HG03175 (cell line): Measurements from ENCODE around the gene FRMD4A.

Experiments used
- ATAC-seq: cut with Tn5 transposase; IDR thresholded peaks from one replicate; pipeline ENCODE4 v1.9.1; 2021; ENCODE audit warnings: mild to moderate bottlenecking, moderate library complexity; ENCODE audit not compliant: unreplicated experiment

Gene FRMD4A

DNA sequence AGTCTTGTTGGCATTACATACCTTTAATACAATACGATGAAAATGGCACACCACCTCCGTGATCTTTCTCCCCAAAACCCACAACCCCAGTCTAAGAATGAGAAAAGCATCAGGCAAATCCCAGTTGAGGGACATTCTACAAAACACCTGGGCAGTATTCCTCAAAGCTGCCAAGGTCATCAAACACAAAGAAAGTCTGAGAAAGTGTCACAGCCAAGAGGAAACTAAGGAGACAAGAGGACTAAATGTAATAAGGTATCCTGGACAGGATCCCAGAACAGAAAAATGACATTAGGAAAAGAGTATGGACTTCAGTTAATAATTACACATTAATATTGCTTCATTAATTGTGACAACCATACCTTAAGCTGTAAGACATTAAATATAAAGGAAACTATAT lies 14.5 kb upstream of the FRMD4A start:
- ATAC-seq, result no peak

DNA sequence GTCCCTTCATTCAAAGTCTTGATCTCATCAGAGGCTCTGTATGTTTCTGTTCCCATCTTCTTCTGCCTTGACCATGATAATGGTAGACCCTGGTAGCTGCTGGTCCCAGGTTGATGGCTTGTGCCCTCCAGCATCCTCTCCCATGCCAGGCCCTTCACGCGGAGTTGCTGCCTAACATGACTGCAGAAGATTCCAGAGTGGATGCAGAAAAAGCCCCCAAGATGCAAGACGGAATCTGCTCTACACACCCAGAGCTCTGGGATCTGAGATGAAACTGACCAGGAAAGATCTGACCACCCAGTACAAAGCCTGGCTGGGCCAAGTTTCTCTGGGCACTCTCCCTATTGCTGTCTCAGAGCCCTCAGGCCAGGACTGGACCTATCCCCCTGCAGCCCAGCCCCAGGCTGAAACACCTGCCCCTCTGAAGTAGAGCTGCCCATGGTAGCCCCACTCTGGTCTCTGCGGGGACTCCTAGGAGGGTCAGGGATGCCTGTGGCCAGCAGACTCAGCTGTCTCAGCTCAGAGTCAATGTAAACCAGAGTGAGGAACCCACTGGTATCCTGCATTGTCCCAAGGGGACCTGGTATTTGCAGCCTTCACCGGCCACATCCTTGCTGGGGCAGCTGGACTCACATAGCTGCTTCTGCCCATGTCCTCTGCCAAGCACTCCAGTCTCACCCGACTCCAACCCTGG lies 9.5 kb upstream of the FRMD4A start:
- no peak for ATAC-seq

DNA sequence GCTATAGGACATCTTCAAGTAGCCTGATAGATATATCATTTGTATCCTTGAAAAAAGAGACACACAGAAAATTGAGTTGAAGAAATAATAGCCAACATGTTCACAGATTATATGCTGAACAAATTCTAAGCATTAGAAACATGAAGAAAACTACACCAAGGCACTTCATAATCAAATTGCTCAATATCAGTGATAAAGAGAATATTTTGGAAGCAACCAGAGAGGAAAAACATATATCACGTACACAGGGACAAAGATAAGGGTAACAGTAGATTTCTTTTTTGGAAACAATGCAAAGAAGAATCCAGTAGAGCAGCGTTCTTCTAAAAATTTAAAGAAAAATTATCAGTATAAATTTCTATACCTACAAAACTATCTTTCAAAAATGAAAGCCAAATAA lies 6.0 kb upstream of the FRMD4A start:
- ATAC-seq, result no peak

DNA sequence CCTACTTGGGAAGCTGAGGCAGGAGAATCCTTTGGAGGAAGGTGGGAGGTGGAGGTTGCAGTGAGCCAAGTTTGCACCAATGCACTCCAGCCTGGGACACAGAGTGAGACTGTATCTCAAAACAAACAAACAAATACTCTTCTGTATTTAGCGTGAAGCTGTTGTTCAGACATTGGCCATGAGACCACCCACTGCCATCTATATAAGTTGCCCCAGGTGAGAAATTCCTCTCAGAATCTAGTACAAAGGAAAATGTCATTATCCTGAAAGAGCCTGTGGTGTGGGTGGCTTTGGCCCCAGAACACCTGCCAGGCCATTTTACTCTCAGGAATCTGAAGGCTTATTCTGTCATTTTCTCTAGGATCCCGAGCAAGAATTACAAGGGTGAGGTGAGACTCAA lies 4.0 kb upstream of the FRMD4A start:
- ATAC-seq, result no peak

DNA sequence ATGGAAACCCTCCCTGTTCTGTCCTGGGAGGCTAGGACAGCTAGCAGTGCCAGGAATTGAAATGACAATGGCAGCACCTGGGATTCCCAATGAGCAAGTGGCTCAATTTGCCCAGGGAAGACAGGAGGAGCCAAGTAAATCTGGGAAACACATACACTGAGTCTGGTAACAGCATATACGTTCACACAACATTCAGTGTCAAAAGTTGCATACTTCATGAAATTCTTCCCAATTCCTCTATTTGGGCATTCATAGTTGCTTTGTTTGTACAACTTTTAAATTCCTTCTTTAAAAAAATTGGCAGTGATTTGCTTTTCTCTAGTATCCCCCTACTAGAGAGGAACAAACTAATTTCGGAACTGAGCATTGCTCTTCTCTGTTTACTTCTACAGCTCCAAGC lies 2.9 kb upstream of the FRMD4A start:
- no peak for ATAC-seq

DNA sequence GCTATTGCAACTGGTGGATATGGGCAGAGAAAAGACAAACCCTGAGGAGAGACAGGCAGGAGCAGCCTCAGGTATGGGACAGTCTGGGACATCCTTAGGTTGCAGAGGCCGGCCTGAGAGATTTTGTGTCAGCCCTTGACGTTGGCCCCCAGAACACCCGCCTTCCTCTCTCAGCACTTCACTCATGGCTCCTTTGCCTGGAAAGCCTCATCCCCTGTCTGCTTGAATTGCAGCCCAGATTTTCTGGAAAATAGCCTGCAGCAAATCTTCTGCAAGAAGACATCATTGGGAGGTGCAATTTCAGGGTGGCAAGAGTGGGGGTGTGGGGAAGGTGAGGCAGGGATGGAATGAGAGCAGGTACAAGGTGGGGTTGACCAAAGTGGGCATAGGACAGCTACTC lies 2.2 kb upstream of the FRMD4A start:
- ATAC-seq, result no peak

DNA sequence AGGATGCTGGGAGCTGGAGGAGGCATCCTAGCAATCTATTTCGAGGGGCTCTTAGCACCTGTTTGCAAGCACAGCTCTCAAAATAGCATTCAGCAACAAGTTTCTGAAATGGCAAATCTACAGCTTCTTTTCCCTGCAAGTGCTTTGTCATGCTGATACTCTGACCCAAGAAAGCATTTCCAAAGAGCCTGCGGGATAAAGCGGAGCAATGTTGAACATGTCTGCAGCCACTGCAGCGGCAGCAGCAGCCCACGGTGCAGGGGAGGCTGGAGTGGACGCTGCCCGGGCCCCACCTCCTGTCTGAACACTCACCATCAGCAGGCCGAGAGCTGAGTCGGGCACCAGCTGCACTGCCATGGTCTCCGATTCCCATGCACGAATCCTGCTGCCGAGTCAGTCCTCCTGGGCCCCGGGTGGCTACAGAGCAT lies 964 bp downstream of the FRMD4A start:
- no peak for ATAC-seq

DNA sequence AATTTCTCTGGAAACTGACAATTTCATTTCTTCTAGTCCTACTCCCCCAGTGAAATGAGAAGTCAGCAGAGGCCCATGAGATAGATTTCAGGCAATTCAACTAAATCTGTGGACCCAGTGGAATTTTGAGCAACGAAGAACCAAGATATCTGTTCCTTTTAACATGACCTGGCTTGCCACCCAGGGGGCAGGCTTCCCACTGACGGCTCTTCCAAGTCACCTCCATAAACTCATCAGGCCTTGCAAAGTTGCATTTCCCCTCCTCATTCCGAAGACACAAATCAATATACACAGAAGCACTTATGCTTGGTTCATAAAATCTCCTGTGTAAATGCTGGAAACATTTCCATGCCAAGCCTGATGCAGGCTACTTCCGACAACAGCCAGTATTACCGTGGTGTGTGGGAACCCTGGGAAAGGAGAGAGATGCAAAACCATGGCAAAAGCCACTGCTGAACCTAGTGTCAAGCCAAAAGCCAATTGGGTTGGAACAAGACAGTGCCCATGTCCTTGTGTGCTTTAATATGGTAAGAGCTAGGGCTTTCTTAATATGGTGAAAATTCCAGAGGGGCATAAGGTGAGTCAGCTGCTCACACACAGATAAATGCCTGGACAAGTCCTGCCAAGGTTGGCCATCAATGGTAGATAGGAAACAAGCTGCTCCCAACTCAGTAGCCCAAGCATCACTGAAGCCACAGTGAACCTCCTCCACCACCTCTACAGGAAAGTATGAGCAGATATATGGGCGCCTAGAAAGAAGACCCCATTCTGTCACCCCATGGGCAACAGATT lies 1.6 kb downstream of the FRMD4A start:
- ATAC-seq, result no peak

DNA sequence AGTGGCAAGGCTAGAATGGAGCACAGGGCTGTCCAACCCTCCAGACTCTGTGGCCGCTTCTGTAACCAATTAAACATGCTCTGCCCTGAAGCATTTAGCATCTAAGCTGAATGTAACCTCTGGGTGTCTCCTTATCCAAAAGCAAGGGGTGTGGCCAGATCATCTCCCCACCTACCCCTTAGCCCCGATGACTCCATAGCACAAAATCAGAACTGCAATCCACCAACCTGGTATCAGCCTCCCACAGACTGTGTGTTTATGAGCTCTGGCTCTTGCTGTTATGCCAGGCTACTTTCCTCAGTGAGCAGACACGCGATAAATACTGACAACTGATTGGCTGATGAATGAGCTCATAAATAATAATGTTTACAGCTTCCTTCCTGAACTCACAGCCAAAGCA lies 3.2 kb downstream of the FRMD4A start:
- no peak for ATAC-seq

DNA sequence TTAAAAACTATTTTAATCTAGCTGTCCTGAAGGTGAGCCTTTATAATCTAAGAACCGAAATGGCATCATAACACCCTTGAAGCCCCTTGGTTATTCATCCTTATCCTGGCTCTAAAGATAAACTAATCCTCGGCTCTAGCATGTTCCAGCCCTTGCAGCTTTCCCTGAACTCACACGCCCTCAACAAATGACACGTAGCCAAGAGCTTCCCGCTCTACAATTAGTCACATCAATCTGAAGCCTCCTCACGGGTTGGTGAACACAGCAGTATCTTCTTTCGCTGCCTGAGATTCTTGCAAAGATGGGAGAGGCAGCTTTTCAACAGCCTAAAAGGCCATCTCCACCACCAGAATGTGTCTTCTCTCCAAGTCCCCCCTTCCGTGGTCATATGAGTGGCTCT lies 4.1 kb downstream of the FRMD4A start:
- no peak for ATAC-seq

DNA sequence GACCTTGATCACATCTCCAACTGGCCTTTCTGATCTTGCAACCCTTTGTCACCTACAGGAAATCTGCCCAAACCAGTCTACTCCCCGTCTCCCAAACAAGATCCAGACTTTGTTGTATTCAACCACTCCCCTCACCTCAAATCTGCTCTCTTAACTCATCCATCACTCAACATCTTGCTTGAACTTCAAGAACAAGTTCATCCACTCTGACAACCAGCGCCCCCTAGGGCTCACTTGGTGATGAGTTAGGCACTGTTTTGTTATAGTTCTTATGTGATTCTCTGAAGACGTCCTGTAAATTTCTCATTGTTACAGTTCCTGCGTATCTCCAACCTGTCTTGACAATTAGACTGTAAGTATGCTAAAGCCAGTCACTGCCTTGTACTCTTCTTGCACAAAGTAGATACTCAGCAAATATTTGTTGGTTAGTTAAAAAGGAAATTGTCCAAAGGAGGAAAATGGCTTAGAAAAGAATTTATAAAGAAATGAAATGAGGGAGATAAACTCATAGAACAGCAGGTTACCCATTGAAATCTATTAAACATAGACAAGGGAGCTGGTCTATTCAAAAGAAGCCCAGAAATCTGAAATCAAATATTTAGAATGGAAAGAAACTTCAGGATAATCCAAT lies 5.3 kb downstream of the FRMD4A start:
- ATAC-seq, result no peak

DNA sequence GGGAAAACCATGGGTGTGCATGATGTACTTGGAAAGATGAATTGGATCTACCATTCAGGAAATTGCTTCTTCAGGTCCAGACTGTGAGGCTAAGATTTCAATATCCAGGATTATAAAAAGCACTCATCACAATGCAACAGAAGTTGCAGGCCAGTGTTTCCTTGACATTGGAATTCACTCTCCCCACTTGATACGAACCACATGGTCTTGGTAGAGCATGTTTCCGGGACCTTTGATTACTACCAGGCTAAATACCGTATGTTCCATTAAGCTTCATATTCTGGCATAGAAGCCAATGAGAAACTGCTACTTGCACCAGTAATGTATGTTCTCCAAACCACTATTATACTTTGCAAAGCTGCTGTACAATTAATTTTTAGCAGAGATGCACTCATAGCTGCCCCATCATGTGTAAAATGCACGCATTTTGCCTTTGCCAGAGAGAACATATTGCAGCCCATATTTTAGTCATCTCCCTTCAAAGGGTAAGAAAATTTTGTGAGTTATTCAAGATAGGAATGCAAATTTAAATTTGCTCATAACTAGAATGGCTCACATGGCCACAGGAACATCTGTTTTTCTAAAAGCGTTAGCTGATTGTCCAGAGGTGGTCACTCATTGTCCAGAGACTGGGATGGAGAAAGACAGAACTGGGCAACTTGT lies 8.1 kb downstream of the FRMD4A start:
- ATAC-seq, result no peak

DNA sequence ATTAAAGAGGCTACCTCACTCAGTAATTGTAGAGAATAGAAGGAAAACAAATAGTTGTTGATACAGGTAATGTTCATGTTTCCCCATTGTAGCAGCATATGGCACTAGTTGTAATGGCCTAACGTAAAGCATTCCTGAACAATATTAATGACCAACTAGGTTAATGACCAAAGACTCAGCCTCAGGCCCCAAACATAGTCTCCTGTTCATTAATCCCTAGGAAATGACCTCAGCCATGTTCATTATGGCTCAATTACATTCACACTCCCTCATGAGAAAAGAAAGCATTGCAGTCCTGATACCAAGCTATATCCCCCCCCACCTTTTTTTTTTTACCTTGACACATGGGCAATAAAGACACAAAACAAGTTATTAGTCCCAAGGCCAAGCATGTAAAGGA lies 12.7 kb downstream of the FRMD4A start:
- no peak for ATAC-seq

DNA sequence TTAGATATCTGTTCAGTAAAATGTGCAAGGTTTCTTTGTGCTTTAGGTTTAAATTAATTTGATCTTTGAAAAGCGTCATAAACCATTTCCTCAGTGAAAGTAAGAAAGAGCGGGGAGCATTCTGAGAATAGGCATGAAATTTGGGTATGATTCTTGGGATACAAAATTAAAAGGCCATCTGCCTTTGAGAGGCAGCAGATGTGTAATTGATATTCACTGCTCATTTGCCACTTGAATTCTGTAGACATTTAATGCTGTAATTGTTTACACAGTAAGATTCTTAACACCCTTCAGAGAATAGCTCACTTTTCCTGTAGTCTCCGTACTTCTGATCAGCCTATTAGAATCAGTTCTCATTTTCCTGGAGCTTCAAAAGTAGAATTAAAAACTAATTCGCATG lies 18.7 kb downstream of the FRMD4A start:
- ATAC-seq, result no peak

DNA sequence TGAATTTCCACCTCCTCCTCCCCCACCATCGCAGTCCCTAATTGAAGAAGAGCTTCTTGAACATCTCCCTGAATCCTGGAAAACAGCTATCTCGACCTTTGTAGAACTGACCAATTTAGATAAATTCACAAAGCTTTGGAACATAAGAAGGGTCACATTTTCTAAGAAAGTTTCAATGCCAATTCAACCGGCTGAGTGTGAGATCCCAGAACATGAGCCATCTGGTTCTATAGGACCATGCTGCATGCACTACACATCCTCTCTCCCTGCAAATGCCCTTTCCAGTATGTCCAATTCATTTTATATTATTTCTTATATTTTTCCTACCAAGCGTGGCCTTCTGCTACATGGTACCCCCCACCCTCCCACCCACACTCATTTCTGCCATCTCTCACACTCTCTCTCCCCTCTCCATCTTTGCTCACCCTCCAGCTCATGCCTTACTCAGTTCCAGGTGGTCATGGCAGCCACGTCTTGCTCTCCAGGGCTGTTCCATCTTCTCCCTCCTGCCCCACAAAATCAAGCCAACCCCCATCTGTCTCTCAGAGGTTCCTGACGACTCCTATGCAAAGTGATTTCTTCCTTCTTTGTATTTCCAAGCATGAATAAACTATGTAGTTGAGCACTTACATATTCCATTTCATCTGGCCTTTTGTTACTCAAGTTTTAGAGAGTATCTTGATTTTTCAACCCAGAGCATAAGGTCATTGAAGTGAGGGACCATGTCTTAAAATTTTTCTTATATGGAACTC lies 19.3 kb downstream of the FRMD4A start:
- no peak for ATAC-seq

DNA sequence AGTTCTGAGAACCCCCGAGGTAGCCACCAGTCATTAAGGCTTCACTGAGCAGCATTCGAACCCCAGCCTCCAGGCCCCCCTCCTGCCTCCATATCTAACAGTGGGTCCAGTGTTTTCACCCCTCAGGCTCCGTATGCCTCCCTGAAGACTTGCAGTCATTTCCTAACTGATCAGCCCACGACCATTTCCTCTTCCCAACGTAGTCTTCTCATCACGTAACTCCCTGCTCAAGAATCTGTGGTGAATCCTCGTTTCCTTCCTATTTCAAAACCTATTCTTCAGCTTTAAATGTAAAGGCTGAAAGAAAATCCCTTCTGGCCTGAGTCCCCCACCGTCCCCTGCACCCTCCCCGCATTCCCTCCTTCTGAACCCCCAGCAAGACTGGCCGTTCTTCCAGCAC lies 21.1 kb downstream of the FRMD4A start:
- no peak for ATAC-seq

DNA sequence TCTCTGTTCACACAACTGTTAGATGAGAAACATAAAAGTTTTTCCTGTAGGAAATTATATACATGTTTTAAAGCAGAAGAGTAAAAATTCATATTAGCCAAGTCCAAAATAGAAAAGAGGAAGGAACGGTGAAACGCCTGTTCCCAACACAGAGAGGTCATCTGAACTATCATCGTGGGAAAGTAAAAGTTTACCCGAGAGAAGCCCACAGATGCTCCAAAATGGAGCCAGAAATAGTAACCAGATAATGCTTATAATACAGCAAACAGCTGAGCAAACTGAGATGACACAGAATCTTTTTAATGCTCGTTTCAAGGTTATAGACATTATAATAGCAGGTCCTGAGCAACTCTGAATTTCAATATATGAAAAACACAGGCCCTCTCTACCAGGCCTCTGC lies 24.5 kb downstream of the FRMD4A start:
- ATAC-seq, result no peak

DNA sequence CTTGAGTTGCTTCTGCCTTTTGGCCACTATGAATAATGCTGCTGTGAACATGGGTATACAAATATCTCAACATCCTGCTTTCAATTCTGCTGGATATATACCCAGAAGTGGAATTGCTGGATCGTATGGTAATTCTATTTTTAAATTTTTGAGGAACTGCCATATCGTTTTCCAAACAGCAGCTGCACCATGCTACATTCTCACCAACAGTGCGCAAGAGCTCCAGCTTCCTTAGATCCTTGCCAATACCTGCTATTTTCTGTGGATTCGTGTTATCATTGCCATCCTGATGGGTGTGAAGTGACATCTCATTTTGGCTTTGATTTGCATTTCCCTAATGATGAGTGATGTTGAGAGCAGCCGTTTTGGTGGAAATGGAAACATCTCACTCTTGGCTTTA lies 26.7 kb downstream of the FRMD4A start:
- ATAC-seq, result no peak

DNA sequence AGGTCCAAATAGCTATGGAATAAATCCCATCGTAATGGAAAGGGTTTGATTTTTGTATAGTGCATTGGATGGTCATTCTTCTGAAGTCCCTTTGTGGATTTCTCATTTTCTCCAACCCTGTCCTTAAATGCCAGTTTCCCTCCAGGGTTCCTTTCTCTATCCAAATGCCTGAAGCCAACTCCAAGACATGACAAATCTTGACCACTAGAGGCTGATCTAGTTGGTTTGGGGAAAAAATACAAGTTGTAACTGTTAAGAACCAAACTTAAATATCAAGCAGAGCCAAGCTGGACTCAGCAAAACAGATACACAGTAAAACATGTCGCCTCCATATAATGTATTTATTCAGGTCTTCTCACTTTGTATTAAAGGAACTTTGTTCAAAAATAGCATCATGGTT lies 28.7 kb downstream of the FRMD4A start:
- no peak for ATAC-seq

DNA sequence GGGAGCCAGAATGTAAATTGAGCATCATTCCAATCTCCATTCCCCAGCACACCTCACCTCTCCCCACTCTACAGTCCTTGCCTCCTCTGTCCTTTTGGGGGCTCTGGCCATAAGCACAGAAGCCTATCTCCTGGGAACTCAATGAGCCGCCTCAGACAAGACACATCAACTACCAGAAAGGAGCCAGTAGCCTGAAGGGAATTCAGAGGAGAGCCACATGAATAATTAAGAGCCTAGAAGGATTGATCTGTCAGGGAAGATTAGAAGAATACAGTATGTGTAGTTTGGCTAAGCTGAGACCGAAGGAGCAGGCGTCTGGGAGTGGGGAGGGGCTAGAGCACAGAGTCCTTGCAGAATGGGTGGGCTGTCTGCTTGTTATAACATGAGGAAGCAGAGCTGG lies 31.2 kb downstream of the FRMD4A start:
- ATAC-seq, result no peak
